GM23248 (cell line): ENCODE results near the gene BRF1. TPM values are rescaled to one million over a fixed set of nuclear protein-coding genes. Genes with fewer than 3 reads are reported as not detected.

Source experiments
- DNase-seq: peaks from one replicate; pipeline ENCODE4 v3.0.0-alpha.2; 2015
- H2AFZ ChIP-seq: fragments of 200-600 bp; sonication (generic); 2 replicates; pipeline ENCODE4 v1.6.1; 2016; ENCODE audit warnings: antibody characterized with exemption
- H3F3A ChIP-seq: fragments of 200-600 bp; sonication (generic); 2 replicates; pipeline ENCODE4 v1.6.1; 2016; ENCODE audit warnings: mild to moderate bottlenecking, antibody characterized with exemption, mixed run types; ENCODE audit not compliant: insufficient read depth
- H3K27ac ChIP-seq: fragments of 200-600 bp; sonication (generic); 2 replicates; pipeline ENCODE4 v1.5.1; 2016; ENCODE audit warnings: mild to moderate bottlenecking
- H3K27me3 ChIP-seq: fragments of 200-600 bp; sonication (generic); replicated peaks from 2 replicates; pipeline ENCODE4 v1.6.1; 2016; ENCODE audit warnings: mild to moderate bottlenecking; ENCODE audit not compliant: insufficient read depth
- H3K36me3 ChIP-seq: fragments of 200-600 bp; sonication (generic); 2 replicates; pipeline ENCODE4 v1.6.1; 2016; ENCODE audit warnings: low read depth, mild to moderate bottlenecking
- H3K4me1 ChIP-seq: fragments of 200-600 bp; sonication (generic); 2 replicates; pipeline ENCODE4 v1.6.1; 2016; ENCODE audit warnings: mild to moderate bottlenecking; ENCODE audit not compliant: insufficient read depth
- H3K4me2 ChIP-seq: fragments of 200-600 bp; sonication (generic); one replicate; pipeline ENCODE4 v1.6.1; 2016; ENCODE audit warnings: mild to moderate bottlenecking; ENCODE audit not compliant: unreplicated experiment
- H3K4me3 ChIP-seq: fragments of 200-600 bp; sonication (generic); 2 replicates; pipeline ENCODE4 v1.5.1; 2016; ENCODE audit warnings: mild to moderate bottlenecking
- H3K79me2 ChIP-seq: fragments of 200-600 bp; sonication (generic); 2 replicates; pipeline ENCODE4 v1.6.1; 2016; ENCODE audit warnings: mild to moderate bottlenecking; ENCODE audit not compliant: insufficient read depth
- H3K9ac ChIP-seq: fragments of 200-600 bp; sonication (generic); 2 replicates; pipeline ENCODE4 v1.6.1; 2016; ENCODE audit warnings: mild to moderate bottlenecking
- H3K9me2 ChIP-seq: fragments of 200-600 bp; sonication (generic); 2 replicates; pipeline ENCODE4 v1.6.1; 2016; ENCODE audit warnings: mixed run types, mild to moderate bottlenecking, moderate library complexity; ENCODE audit not compliant: insufficient read depth
- H3K9me3 ChIP-seq: fragments of 200-600 bp; sonication (generic); one replicate; pipeline ENCODE4 v1.6.1; 2017; ENCODE audit warnings: low read depth
- H4K20me1 ChIP-seq: fragments of 200-600 bp; sonication (generic); 2 replicates; pipeline ENCODE4 v1.6.0; 2016; ENCODE audit not compliant: insufficient read depth
- EZH2 ChIP-seq: fragments of 200-600 bp; sonication (generic); IDR thresholded peaks from 2 replicates; pipeline ENCODE4 v1.6.1; 2018; ENCODE audit warnings: antibody characterized with exemption, mild to moderate bottlenecking; ENCODE audit not compliant: insufficient read depth, poor library complexity, severe bottlenecking
- EZH2phosphoT487 ChIP-seq: fragments of 200-600 bp; sonication (generic); IDR thresholded peaks from 2 replicates; pipeline ENCODE4 v1.6.1; 2018; ENCODE audit warnings: antibody characterized with exemption, moderate library complexity, mild to moderate bottlenecking, low read depth; ENCODE audit not compliant: insufficient read depth
- WGBS, 2 experiments: methylation state at CpG; one replicate each; pipeline ENCODE4 v1.1.6; 2015 to 2017; ENCODE audit warnings: low lambda C conversion rate in 2 of 2, low coverage in 1 of 2; ENCODE audit errors: missing lambda C conversion rate in 2 of 2; 5-methylcytosine and 5-hydroxymethylcytosine counted together
- in situ Hi-C: fragments of 300-500 bp; cut with MboI; formaldehyde crosslinking; loops from 2 replicates; pipeline ENCODE4 v1.15.0; 2020
- polyA plus RNA-seq: library from polyadenylated mRNA; unstranded; fragments of >200 nt; fragmentation: Nextera tagmentation; extraction: Ambion mirVana; gene quantifications from 2 replicates; pipeline ENCODE4 v1.2.1, GENCODE V29; 2016
- total RNA-seq: library from RNA; depleted of rRNA; stranded (reverse); fragments of >200 nt; shearing (Covaris generic); gene quantifications from 2 replicates; pipeline ENCODE4 v1.2.3, GENCODE V29; 2014

The BRF1 gene
- total and polyA plus RNA-seq, 2 experiments from 2014 or later: 10.5 to 27.0 TPM

- in situ Hi-C loops: no loop called here
- Histone ChIP-seq H2AFZ (no peak overlapping the region), H3K9me3 (no peaks in the 10 kb centered on the region), H3K4me1 (no peaks in the 10 kb centered on the region), H3K27ac (no peak overlapping the region), H3F3A (no peaks in the 10 kb centered on the region), H3K9me2 (no peaks in the 10 kb centered on the region), H3K4me3 (no peak overlapping the region), H4K20me1 (no peaks in the 10 kb centered on the region; the same call in 1 of the 2 replicates), H3K36me3 (no peaks in the 10 kb centered on the region), H3K9ac (no peak overlapping the region), H3K27me3 (no peaks in the 10 kb centered on the region), H3K4me2 (no peak overlapping the region), H3K79me2 (peaks cover 53% of the 10 kb centered on the region)
- 96 to 98% methylated on average over 25 to 28 of the region's 31 CpGs for WGBS, 2 experiments
- DNase-seq: no peak
- TF ChIP-seq EZH2 (no peak), EZH2phosphoT487 (no peak)
These were observed 59.8 kb downstream of the BRF1 start for GRCh38 chr14:105240811-105241576.

DNA sequence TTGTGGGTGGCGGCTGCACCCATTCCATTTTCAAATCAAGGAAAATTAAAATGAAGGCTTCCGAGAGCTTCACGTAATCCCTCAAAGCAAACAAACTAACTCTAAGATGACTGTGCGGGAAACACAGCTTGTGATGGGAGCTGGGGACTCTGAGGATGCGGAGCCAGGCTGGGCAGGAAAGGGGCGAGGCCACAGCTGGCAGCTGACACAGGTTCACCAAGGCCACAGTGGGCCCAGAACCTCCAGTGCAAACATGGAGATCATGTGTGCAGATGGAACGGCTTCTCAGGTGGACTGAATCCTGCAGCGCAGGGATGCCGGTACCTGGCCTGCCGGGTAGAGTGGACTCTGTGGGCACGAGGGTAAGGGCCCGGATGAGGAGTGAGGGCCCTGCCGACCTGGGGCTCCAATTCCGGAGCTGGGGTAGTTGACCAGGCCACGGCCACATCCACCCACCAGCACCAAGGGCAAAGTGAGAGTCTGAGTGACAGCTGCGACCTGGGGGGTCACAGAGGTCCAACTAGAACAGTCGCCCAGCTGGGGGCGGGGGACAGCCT lies 71.6 kb downstream of the BRF1 start:
- no peaks in the 10 kb centered on the region for H3K9me2 ChIP-seq
- no peak for DNase-seq
- no peak overlapping the region for H2AFZ ChIP-seq
- in situ Hi-C loops: no loop called here
- no peaks in the 10 kb centered on the region for H3K9me3 ChIP-seq
- H3K4me2 ChIP-seq: no peak overlapping the region
- no peaks in the 10 kb centered on the region for H4K20me1 ChIP-seq
- H3K36me3 ChIP-seq: no peaks in the 10 kb centered on the region
- 87 to 89% methylated on average over 16 to 18 of the region's 18 CpGs for WGBS, 2 experiments
- H3K27ac ChIP-seq: no peak overlapping the region
- no peaks in the 10 kb centered on the region for H3F3A ChIP-seq
- TF ChIP-seq EZH2phosphoT487: no peak
- TF ChIP-seq EZH2: no peak
- H3K27me3 ChIP-seq: no peaks in the 10 kb centered on the region
- H3K9ac ChIP-seq: no peak overlapping the region
- H3K4me3 ChIP-seq: no peak overlapping the region
- H3K4me1 ChIP-seq: no peaks in the 10 kb centered on the region
- peaks cover 5% of the 10 kb centered on the region for H3K79me2 ChIP-seq

DNA sequence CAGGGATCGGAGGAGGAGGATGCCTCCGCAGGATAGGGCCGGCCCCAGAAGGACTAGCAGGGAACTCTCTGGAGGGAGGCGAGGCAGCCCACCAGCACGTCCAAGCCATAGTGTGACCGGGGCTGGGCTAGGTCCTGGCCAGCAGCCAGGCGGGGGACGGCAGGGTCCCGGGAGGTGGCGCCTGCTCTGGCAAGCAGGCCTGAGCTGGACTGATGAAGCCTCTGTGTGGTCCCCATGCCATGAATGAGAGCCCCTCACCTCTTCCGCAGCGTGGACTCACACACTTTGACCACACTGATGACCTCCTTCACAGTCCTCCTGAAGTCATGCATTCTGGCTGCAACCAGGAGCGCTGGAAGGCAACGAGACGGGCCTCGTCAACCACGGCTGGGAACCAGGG lies 72.2 kb downstream of the BRF1 start:
- TF ChIP-seq EZH2 (no peak), EZH2phosphoT487 (no peak)
- H3F3A ChIP-seq: no peaks in the 10 kb centered on the region
- no peak overlapping the region for H3K4me2 ChIP-seq
- WGBS, 2 experiments: 86 to 90% methylated on average over 17 of the region's 17 CpGs
- no peaks in the 10 kb centered on the region for H3K4me1 ChIP-seq
- peaks cover 5% of the 10 kb centered on the region for H3K79me2 ChIP-seq
- H3K9me3 ChIP-seq: no peaks in the 10 kb centered on the region
- no peaks in the 10 kb centered on the region; the same call in 1 of the 2 replicates for H3K36me3 ChIP-seq
- no peaks in the 10 kb centered on the region for H3K27me3 ChIP-seq
- no peaks in the 10 kb centered on the region for H3K9me2 ChIP-seq
- no peak overlapping the region for H3K27ac ChIP-seq
- H2AFZ ChIP-seq: no peak overlapping the region
- DNase-seq: no peak
- H3K9ac ChIP-seq: no peak overlapping the region
- in situ Hi-C loops: no loop called here
- no peaks in the 10 kb centered on the region for H4K20me1 ChIP-seq
- no peak overlapping the region for H3K4me3 ChIP-seq

DNA sequence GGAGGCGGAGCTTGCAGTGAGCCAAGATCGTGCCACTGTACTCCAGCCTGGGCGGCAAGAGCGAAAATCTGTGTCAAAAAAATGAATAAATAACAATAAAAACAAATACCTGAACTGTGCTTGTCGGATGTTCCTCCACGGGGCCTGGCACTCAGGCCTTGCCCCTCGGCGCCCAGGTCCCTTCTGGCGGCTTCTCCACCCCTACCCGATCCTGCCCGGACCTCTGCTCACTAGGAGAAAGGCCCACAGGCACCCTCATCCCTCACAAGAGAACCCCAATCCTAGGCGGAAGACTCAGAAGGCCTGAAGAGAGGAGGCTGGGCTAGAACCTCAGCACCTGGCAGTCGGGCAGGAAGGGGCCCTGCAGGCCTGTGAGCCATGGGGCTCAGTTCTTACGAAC lies 73.5 kb downstream of the BRF1 start:
- WGBS, 2 experiments: 97 to 98% methylated on average over 14 of the region's 14 CpGs
- TF ChIP-seq EZH2phosphoT487 (no peak), EZH2 (no peak)
- H3K4me3 ChIP-seq: no peak overlapping the region

More for the DNA sequence above, 73.5 kb downstream of the BRF1 start:
- Histone ChIP-seq H3K79me2 (peaks cover 5% of the 10 kb centered on the region), H2AFZ (no peak overlapping the region), H3K27ac (no peak overlapping the region), H3K36me3 (no peaks in the 10 kb centered on the region; the same call in 1 of the 2 replicates), H3K27me3 (no peaks in the 10 kb centered on the region), H3K4me1 (no peaks in the 10 kb centered on the region), H3K9me3 (no peaks in the 10 kb centered on the region), H3F3A (no peaks in the 10 kb centered on the region), H3K9ac (no peak overlapping the region), H4K20me1 (no peaks in the 10 kb centered on the region), H3K4me2 (no peak overlapping the region), H3K9me2 (no peaks in the 10 kb centered on the region)
- DNase-seq: no peak
- in situ Hi-C loops: no loop called here
